Activated T-cell treated with anti-CD3 and anti-CD28 coated beads for 1 hour (primary cell): ENCODE results near the gene EIPR1.

ENCODE experiments used
- DNase-seq: peaks from one replicate; pipeline ENCODE4 v3.0.0-alpha.2; 2020; ENCODE audit warnings: low read depth

The EIPR1 gene

DNA sequence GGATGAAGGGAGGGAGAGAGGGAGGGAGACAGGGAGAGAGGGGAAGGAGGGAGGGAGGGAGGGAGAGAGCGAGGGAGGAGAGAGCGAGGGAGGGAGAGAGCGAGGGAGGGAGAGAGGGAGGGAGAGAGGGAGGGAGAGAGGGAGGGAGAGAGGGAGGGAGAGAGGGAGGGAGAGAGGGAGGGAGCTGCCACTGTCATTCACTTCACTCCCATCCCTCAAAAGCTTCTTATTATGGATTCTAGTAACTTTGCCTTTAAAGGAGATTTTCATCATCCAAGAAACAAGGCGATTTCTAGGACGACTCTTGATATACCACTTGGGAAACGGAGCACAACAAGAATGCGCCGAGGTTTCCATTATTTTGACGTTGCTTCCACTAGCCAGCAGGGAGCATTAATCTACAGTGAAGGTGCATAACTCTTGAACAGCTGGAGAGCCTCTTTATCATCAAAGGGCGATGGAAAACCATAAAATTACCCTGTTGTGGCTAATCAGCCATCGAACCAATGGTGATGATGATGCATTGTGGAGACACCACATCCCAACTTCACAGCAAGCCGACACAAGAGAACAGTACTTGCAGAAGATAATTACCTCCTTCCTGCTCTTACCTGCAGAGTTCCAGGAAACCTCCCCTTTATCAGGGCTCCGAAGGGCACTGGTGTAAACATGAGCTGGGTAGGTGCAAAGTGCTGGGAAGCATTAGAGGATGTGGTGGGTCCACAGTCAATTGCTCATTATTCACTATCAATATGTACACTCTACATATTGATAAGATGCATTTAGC is 130.5 kb downstream of the EIPR1 start:
- no peak for DNase-seq

DNA sequence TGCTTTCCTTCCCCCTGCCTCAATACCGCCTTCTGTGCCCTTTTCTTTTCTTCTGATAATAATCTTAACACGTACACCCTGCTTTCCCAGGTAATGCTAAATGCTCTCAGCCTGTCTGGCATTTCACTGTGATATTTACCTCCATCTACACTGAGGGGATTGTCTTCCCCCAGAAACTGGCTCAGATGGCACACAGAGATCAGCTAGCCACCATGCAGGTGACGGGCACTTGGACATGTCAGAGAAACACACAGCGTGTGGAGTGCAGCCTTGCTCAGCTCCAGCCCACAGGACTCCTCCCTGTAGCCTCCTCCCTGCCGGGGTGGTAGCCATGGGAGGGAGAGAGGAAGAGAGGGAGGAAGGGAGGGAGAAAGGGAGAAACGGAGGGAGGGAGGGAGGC is 131.2 kb downstream of the EIPR1 start:
- DNase-seq, result no peak

DNA sequence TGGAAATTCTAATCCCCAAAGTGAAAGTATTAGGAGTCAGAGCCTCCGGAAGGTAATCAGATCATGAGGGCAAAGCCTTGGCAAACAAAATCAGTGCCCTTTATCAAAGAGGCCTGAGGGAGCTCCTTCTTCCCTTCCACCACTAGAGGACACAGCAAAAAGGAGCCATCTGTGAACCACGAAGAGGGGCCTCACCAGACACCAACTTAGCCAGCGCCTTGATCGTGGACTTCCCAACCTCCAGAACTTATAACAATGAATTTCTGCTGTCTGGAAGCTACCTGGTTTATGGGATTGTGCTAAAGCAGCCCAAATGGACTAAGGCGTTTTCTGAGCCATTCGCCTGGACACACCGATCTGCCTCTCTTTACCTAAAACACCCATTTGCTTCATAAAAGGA is 133.1 kb downstream of the EIPR1 start:
- DNase-seq, result no peak

DNA sequence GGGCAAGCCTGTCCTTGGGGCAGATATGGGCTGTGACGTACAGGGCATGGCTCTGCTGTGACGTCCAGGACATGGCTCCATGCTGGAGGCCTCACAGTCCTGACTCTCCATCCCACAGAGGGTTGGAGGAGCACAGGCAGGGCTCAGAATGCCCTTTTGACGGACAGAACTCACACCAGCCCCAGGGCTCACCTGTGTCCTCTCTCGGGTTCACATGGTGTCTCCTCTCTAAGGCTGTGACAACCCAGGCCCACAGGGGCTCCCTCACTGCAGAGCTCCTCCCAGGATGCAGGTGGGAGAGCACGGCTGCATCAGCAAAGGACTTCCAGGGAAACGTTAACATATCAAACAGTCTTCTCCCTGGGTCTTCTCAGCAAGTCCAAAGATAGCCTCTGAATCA is 133.8 kb downstream of the EIPR1 start:
- no peak for DNase-seq

DNA sequence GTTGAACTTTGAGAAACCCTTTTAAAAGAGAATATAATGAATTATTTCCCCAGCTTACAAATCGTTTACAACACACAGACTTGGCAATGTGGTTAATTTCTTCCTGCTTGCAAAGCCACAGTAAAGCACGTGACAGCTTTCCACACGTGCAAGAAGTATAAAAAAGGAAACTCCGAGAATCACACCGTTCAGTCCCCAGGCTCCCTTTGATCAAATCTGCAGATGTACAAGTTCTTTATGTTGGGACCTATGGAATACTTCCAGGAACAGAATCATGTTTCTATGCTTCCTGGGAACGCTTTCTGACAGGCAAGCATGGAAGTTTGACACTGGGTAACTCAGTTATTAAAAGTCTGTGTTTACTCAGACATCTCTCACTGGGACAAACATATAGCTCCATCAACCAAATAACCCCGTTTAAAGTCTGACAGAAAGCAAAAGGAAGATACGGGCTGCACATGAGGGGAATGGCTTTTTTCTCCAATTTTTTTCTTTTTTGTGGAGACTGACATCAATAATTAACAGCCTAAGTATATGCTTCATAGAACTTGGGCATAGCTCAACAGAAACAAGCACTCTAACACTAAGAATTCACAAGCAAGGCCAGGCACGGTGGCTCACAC is 134.8 kb downstream of the EIPR1 start:
- peak; percentile 16 for DNase-seq

DNA sequence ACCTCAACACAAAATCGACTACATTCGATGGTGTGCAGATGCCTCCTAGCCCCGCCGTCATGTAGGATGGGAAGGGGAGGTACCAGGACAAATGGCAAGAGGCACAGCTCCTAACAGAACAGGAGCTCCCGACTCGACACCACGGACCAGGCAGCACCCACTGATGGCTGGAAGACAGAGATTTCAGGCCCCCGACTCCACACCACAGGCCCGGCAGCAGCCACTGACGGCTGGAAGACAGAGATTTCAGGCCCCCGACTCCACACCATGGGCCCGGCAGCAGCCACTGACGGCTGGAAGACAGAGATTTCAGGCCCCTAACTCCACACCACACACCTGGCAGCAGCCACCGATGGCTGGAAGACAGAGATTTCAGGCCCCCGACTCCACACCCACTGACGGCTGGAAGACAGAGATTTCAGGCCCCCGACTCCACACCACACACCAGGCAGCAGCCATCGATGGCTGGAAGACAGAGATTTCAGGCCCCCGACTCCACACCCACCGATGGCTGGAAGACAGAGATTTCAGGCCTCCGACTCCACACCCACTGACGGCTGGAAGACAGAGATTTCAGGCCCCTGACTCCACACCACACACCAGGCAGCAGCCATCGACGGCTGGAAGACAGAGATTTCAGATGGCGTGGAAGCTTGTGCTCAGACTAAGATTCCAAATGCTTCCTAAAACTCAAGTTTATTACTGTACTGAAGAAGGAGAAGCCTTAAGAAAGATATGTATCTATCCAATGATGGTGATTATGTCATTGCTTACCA is 135.5 kb downstream of the EIPR1 start:
- DNase-seq, result no peak

DNA sequence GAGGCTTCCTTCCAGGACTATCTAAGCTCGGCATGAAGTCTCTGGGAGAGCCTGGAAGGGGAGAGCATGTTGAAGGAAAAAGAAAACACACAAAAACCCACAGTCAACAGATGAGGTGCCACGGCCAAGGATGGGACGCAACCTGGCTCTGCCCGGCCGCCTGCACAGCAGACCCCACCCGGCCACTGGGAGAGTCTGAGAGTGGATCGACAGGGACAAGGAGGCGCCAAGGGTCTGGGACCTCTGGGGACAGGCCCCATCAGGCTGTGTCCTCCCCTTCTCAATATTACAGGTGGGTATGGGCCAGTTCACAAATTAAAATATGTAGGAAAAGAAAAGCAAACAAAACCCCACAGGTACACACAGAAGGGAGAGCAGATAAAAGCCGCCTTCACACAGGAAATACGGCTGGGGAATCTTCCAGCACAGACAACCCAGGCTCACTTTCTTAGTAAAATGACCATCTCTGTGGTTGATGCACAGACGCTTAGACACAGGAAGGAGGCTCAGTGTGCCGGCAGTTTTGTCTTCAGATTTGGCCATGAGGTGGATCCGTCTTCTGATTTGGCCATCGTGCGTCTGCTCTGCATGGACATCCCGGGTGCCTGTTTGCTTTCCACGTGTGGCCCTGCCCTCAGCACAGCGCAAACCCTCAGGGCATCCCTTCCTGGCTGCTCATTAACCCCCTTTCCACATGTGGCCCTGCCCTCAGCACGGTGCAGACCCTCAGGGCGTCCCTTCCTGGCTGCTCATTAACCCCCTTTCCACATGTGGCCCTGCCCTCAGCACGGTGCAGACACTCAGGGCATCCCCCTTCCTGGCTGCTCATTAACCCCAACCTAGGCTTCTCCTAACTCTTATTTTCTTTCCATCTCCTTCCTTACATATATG is 138.4 kb downstream of the EIPR1 start:
- DNase-seq, result no peak

DNA sequence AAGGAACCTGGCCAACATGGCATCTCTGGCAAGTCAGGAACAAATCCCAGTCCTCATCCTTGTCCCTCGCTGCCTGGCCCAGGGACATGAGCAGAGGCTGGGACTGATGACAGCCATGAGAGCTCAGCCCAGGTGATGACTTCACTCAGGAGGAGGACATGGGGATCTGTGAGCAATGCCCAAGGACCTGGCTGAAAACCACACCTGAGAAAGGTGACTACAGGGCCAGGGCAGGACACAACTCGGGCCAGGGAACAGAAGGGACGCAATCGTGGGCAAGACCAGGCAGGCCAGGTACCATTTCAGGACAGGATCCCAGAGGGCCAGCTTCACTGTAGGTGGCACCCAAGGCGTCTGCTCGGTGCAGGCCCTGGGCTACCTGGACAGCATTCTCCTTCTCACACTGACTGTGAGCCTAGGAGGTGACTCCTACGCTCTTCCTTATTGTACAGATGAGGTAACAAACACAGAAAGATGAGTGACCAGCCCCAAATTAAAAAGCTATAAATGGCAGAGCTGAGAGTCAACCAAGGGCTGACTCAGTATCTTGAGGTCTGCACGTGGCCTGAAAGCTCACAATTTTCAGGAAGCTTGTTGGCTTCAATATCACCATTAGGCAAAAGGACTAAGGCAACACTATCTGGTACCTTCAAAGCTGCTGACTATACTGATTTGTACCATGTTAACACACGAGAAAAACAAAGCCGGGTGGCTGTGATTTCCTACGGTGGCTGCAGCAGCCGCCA is 141.1 kb downstream of the EIPR1 start:
- DNase-seq, result no peak

DNA sequence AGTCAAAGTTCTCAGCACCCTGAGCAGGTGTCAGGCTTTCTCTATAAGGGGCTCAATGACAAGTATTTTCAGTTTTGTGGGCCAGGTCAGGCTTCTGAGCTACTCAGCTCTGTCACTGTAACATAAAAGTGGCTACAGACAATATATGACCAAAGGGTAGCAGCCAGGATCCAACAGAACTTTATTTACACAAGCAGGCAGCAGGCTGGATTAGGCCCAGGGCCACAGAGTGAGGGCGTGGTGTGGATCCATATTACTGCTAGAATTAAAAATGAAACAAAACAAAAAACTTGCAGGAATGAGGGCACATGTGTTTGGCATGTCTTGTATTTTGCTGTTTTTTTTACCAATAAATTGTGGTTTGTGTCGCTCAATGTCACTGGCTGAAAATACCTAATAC is 143.7 kb downstream of the EIPR1 start:
- no peak for DNase-seq

DNA sequence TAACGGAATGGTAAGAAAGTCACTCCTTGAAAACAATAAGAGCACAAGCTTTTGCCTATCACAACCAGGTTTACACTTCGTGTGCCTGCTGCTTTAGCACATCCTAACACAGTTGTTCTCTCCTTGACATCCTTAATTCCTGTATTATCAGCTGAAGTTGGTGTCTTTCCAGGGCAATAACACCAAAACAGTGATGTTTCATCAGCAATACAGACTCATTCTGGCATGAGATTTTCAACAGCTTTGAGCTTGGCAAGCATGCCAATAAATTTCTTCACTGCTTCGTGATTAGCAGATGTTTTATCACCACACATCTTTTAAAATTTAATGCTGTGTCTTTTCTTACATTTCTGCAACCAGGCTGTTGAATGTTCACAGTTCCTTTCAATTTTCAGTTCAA is 148.4 kb downstream of the EIPR1 start:
- DNase-seq, result no peak

DNA sequence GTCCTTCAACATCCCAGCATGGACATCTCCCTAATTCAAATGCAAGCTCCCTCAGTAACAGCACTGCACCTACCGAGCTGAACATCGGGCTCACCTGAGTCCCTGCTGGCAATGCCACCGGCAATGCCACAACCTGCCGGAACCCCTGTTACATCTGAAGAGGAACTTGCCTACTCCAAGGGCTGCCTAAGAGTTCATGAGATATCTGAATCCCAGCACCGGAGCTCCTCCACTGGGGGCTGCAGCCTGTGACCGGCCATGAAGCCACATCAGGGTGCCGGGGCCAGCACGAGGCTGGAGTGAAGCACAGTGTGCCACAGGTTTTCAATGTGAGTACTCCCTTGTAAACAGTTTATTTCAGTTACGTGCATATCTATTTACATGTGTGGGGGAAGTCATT is 152.9 kb downstream of the EIPR1 start:
- DNase-seq, result no peak

DNA sequence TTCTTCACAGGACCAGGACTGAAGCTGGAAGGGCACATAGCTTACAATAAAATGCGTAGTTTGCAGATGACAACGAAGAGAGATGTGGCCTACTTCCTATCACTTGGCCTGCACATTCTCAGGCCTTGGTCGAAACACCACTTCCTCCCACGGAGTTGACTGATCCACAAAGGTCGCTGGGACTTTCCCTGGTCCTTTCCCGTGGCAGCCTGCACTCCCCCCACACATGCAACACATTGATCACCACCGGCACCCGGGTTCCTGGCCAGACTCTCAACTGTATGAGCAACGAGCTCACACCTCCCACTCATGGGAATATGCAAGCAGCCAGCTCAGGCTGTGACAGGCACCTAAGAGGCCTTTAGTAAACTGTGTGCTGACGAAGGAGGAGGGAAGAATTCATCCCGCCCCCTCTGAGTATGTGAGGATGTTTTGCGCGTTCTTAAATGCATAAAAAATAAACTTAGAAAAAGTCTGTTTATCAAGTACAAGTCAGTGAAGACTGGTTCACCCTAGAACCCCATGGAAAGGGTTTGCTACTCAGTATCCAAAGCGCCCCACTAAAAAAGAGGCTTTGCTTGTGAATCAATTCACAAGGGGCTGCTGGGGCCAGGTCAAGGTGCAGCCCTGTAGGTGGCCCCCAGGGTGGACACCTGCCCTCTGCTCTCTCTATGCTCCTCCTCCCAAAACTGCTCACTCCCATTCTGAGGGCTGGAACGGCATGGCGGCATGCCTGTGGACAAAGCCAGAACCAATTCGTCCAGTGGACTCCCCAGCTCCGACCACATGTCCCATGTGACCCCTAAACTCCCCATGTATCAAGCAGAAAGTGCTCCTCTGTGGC is 154.3 kb downstream of the EIPR1 start:
- peak; percentile 24 for DNase-seq

DNA sequence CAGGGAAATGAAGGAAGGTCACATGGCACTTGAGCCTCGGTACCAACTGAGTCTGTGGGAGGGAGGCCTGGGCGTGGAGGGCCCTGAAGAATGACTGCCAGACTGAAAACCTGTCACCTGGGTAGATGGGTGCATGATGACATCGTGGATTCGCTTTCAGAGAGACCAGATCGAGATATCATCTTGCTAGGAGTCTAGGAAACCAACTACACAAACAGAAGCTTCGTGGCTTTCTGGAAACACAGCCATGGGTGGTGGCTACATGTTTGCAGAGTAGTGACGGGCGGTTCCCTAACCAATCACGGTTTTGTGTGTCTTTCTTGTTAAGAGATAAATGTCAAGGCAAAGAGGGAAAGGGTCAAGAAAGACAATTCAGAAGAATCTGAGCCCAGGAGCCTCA is 155.0 kb downstream of the EIPR1 start:
- no peak for DNase-seq

DNA sequence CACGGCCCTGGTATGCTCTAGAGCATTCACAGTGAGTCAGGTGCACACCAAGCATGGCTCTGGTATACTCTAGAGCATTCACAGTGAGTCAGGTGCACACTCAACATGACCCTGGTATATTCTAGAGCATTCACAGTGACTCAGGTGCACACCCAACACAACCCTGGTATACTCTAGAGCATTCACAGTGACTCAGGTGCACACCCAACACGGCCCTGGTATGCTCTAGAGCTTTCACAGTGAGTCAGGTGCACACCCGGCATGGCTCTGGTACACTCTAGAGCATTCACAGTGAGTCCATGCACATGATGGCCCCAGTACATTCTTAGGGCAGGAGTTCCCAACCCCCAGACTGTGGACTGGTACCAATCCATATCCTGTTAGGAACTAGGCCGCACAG is 158.1 kb downstream of the EIPR1 start:
- no peak for DNase-seq

DNA sequence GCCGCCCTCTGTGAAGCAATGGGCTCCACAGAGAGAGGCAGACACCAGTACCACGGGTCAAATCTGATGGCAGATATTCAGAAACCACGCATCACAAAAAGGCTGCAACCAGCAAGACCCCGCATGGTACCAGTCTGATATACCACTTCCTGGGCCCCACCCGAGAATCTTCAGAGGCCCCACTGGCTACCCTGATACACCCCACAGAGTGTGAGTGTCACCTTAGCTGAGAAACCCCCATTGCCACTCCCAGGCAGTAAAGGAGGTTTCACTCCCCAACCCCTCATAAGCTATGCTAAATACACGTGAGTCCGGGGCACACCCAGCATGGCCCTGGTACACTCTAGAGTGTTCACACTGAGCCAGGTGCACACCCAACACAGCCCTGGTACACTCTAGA is 160.0 kb downstream of the EIPR1 start:
- no peak for DNase-seq

DNA sequence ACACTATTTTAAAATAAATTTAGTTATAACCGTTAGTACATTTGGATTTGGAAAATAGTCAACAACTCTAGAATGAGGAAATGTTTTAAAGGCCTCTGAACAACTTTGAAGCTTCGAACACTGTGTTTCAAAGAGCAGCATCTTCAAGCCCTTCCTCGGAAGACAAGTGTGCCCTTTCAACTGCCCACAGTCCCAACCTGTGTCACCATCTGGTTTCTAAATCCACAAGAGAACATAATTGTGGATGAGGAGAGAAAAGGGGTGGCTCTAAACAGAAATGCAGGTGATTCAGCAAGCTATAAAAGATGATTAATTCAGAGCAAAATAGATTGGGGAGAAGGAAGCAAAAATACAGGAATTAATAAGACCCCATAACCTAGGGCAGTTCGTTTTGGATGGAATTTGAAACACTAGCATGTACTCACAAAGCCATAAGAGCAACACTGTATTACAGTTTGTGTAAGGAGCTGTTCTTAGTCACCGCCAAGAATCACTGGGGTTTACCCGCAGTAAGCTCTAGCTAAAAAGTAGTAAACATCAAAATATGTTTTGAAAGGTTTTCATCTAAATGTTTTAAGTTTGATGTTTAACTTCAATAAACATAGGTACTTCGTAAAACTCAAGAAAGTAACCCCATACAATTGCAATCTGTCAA is 160.7 kb downstream of the EIPR1 start:
- DNase-seq, result no peak

DNA sequence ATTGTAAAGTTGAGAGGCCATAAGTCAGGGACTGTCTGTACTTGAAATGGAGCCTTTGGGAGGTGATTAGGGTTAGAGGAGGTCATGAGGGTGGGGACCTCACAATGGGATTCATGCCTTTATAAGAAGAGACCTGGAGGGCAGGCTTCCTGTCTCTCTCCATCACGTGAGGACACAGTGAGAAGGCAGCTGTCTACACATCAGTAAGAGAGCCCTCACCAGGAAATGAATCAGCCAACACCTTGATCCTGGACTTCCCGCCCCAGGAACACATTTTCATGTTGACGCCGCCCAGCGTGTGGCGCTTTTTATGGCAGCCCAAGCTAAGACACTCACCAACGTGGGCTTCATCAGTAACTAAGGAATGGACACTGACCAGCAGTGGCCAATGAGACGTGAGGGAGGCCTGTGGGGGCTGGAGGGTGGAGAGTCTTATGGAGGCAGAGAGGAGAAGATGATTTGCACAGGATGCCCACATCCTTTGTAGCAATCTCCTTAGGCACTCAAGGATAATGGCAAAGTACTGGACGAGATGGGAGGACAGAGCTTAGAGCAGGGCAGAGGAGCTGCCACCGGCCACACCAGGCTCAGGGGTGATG is 162.7 kb downstream of the EIPR1 start:
- no peak for DNase-seq

DNA sequence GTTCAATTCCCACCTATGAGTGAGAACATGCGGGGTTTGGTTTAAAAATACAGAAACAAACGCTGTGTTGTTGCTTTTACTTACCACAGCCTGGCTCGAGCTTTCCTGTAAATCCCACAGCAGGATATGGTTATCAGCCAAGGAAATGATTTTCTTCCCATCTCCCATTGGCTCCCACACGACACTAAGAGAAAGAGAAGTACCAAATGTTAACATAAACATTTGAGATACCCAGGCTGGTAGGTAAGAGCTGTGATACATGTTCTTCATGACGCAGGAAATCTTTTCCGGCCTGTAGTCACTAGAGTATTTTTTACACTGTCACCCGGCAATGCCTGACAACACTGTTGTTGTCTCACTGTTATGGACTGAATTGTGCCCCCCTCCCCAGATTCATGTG is 163.6 kb downstream of the EIPR1 start:
- DNase-seq, result no peak

DNA sequence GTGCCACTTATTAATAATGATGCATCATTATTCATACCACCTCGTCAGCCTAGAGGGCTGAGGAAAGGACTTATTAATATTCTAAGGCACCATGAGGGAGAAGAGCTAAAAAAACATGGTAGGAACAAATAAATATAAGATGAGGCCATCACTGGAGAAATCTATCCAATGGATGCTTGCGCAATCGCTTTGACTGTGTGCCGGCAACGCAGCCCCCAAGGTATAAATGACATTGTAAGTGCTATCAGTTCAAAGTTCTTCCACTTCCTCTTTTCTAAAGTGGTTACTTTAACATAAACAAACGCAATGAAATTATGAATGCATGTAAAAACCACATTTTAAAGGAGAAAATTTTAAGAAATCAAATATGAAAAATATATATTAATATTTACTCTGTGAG is 164.6 kb downstream of the EIPR1 start:
- DNase-seq, result no peak

DNA sequence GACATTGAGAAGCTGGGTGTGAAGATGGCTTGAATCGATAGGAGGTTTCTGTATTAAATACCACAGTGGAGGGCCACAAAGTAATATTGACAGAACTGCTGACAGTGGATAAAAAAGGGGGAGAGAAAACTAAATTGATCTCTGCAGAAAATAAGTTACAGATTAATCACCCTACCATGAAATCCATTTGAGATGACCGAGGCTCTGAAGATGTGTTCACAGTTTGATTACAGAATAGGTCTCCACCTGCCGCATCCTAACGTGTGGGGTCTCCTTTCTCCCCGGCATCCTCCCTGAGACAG is 165.6 kb downstream of the EIPR1 start:
- DNase-seq, result no peak
